Panc1 (cell line): ENCODE results near the gene LHFPL2.

ENCODE experiments used
- CTCF ChIP-seq: fragments of 450-650 bp; IDR thresholded peaks from 2 replicates; pipeline ENCODE4 v1.5.1; 2017; ENCODE audit warnings: mild to moderate bottlenecking
- POLR2AphosphoS5 ChIP-seq: IDR thresholded peaks from 2 replicates; pipeline ENCODE4 v1.6.1; 2012; ENCODE audit warnings: mild to moderate bottlenecking, low read depth, low read length, moderate library complexity
- REST ChIP-seq, 2 experiments: IDR thresholded peaks; 2 replicates each; pipeline ENCODE4 v1.6.1; 2011 to 2012; ENCODE audit warnings: low read depth in 2 of 2, control low read depth in 1 of 2, low read length in 1 of 2, mild to moderate bottlenecking in 1 of 2, moderate library complexity in 1 of 2; ENCODE audit not compliant: insufficient read depth in 1 of 2
- SIN3A ChIP-seq: IDR thresholded peaks from 2 replicates; pipeline ENCODE4 v1.6.1; 2012; ENCODE audit warnings: low read depth, mild to moderate bottlenecking, low read length, moderate library complexity, borderline replicate concordance; ENCODE audit not compliant: insufficient read depth
- TCF7L2 ChIP-seq: IDR thresholded peaks from 2 replicates; pipeline ENCODE4 v1.6.1; 2011; ENCODE audit warnings: mild to moderate bottlenecking, low read depth, low read length, inconsistent platforms

- TF ChIP-seq CTCF (no peak), POLR2AphosphoS5 (no peak), REST (IDR thresholded peaks at IDR 0.05; ENCODE audit: insufficient read depth in 1 of 2, low read depth in 2 of 2, low read length in 1 of 2) (no peak), SIN3A (no peak), TCF7L2 (no peak)
Measured at GRCh38 chr5:78627766-78628165, 20.8 kb downstream of the LHFPL2 start.
